Glutamatergic neuron (in vitro differentiated cells): ENCODE results near the gene CSK. TPM values are rescaled to one million over a fixed set of nuclear protein-coding genes. Genes with fewer than 3 reads are reported as not detected.

Experiments used
- DNase-seq: peaks from one replicate; pipeline ENCODE4 v3.0.0; 2022
- H3K27ac Mint-ChIP-seq: one replicate; pipeline ENCODE4 v1.8.0; 2020; ENCODE audit warnings: mild to moderate bottlenecking, mixed read lengths, inconsistent platforms; ENCODE audit not compliant: unreplicated experiment
- H3K27me3 Mint-ChIP-seq: one replicate; pipeline ENCODE4 v1.8.0; 2020; ENCODE audit warnings: mild to moderate bottlenecking, moderate library complexity, mixed read lengths, inconsistent platforms; ENCODE audit not compliant: unreplicated experiment
- H3K36me3 Mint-ChIP-seq: one replicate; pipeline ENCODE4 v1.8.0; 2020; ENCODE audit warnings: mild to moderate bottlenecking, mixed read lengths, inconsistent platforms; ENCODE audit not compliant: unreplicated experiment
- H3K4me1 Mint-ChIP-seq: one replicate; pipeline ENCODE4 v1.8.0; 2020; ENCODE audit warnings: mild to moderate bottlenecking, low read depth, mixed read lengths, inconsistent platforms; ENCODE audit not compliant: unreplicated experiment
- H3K4me3 Mint-ChIP-seq: one replicate; pipeline ENCODE4 v1.8.0; 2020; ENCODE audit warnings: mild to moderate bottlenecking, mixed read lengths, inconsistent platforms; ENCODE audit not compliant: unreplicated experiment
- H3K9me3 Mint-ChIP-seq: one replicate; pipeline ENCODE4 v1.8.0; 2020; ENCODE audit warnings: mild to moderate bottlenecking, moderate library complexity, mixed read lengths, inconsistent platforms; ENCODE audit not compliant: unreplicated experiment
- total RNA-seq: library from RNA; stranded (reverse); fragmentation: NEBNext Ultra II Directional; extraction: Animal tissue kit (Norgen Biotek cat#: 25700); gene quantifications from one replicate; pipeline ENCODE4 v1.2.1, GENCODE V29; 2021; ENCODE audit not compliant: unreplicated experiment
- TF ChIP-seq, protein P1 (sequence below): fragments of 200-600 bp; sonication (generic); IDR thresholded peaks from one replicate; pipeline ENCODE4 v1.5.0; 2021; ENCODE audit not compliant: partially characterized antibody, unreplicated experiment

The CSK gene
- total RNA-seq, 1 donor from 2014 or later: 72.6 TPM

DNA sequence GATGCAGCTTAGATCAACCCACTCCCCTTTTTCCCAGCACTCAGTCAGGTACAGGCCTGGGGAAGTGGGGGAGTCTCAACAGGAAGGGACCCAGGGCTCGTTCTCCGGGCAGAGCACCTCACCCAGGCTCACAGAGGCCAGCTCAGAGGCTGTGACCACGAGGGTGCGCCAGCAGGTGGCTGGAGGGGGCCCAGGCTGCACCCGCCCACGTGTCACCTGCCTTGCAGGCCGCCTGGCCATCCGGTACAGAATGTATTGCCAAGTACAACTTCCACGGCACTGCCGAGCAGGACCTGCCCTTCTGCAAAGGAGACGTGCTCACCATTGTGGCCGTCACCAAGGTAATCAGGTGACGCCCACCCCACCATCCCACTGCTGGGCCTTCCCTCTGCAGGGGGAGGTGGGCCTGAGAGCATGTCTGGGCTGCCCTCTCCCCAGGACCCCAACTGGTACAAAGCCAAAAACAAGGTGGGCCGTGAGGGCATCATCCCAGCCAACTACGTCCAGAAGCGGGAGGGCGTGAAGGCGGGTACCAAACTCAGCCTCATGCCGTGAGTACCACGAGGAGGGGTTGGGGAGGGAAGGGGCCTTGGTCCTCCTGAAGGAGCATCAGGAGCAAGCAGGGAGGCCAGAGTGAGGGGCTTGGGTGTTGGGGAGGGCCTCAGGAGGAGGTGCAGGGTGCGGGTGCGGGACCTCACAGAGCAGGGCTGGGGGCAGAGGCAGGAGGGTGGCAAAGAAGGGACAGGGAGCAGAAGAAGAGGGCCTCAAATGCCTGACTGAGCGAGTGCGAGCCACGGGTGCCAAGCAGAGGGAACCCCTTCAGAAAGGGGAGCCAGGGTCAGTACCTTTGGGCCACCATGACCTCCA lies 16.7 kb downstream of the CSK start:
- TF ChIP-seq, protein P1, sequence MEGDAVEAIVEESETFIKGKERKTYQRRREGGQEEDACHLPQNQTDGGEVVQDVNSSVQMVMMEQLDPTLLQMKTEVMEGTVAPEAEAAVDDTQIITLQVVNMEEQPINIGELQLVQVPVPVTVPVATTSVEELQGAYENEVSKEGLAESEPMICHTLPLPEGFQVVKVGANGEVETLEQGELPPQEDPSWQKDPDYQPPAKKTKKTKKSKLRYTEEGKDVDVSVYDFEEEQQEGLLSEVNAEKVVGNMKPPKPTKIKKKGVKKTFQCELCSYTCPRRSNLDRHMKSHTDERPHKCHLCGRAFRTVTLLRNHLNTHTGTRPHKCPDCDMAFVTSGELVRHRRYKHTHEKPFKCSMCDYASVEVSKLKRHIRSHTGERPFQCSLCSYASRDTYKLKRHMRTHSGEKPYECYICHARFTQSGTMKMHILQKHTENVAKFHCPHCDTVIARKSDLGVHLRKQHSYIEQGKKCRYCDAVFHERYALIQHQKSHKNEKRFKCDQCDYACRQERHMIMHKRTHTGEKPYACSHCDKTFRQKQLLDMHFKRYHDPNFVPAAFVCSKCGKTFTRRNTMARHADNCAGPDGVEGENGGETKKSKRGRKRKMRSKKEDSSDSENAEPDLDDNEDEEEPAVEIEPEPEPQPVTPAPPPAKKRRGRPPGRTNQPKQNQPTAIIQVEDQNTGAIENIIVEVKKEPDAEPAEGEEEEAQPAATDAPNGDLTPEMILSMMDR: no peak
- H3K4me1 Mint-ChIP-seq: no peaks in the 10 kb centered on the region
- no peak for DNase-seq
- peaks cover 4% of the 10 kb centered on the region for H3K27me3 Mint-ChIP-seq
- no peaks in the 10 kb centered on the region for H3K9me3 Mint-ChIP-seq
- no peak overlapping the region for H3K27ac Mint-ChIP-seq
- H3K36me3 Mint-ChIP-seq: no peaks in the 10 kb centered on the region
- no peak overlapping the region for H3K4me3 Mint-ChIP-seq

DNA sequence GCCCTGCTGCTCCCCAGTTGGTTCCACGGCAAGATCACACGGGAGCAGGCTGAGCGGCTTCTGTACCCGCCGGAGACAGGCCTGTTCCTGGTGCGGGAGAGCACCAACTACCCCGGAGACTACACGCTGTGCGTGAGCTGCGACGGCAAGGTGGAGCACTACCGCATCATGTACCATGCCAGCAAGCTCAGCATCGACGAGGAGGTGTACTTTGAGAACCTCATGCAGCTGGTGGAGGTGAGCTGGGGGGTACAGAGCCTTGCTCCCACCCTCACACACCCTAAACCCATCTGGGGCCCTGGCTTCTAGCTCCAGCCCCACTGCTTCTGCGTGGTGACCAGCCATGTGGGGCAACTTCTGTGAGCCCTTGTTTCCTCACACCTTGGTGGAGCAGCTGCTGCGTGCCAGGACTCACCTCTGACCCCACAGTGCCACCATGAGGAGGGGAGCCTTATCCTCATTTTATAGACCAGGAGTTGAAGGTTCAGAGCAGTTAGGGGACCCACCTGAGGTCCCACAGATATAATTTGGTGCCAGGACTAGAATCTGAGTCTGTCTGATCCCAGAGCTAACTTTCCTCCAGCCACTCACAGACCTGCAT lies 17.5 kb downstream of the CSK start:
- DNase-seq: no peak
- no peak overlapping the region for H3K4me3 Mint-ChIP-seq
- no peak overlapping the region for H3K27ac Mint-ChIP-seq
- H3K27me3 Mint-ChIP-seq: peaks cover 4% of the 10 kb centered on the region
- no peaks in the 10 kb centered on the region for H3K4me1 Mint-ChIP-seq
- TF ChIP-seq, protein P1: no peak
- H3K9me3 Mint-ChIP-seq: peaks cover 3% of the 10 kb centered on the region
- peaks cover 6% of the 10 kb centered on the region for H3K36me3 Mint-ChIP-seq

DNA sequence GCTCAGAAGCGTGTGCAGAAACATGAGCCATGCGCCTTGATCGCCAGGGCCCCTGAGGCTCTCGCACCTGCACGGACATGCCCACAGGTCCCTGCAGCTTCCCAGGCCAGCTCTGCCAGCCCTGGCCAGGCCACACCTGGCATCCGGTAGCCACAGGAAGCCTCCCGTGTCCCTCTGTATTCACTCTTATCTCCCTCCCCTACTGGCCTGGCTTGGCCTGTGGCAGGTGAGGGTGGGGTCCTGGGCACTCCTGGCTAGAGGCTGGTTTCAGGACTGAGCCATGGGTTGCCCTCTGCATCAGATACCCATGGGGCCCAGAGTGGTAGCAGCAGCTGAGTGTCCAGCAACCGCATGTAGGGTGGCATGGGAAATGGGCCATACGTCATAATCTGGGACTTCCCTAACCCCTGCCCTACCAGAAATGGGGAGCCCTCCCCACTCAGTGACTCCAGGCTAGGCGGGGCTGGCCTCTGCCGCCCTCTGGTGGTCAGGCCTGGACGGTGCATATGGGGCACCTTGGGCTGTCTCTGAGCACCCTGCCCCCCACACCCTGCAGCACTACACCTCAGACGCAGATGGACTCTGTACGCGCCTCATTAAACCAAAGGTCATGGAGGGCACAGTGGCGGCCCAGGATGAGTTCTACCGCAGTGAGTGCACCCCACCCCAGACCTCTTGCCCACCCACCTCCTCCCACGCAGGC lies 18.1 kb downstream of the CSK start:
- TF ChIP-seq, protein P1: peak; percentile 95
- no peak overlapping the region for H3K4me3 Mint-ChIP-seq
- no peaks in the 10 kb centered on the region for H3K4me1 Mint-ChIP-seq
- peaks cover 4% of the 10 kb centered on the region for H3K9me3 Mint-ChIP-seq
- H3K36me3 Mint-ChIP-seq: peaks cover 6% of the 10 kb centered on the region
- H3K27me3 Mint-ChIP-seq: peaks cover 4% of the 10 kb centered on the region
- DNase-seq: peak; percentile 79
- no peak overlapping the region for H3K27ac Mint-ChIP-seq

DNA sequence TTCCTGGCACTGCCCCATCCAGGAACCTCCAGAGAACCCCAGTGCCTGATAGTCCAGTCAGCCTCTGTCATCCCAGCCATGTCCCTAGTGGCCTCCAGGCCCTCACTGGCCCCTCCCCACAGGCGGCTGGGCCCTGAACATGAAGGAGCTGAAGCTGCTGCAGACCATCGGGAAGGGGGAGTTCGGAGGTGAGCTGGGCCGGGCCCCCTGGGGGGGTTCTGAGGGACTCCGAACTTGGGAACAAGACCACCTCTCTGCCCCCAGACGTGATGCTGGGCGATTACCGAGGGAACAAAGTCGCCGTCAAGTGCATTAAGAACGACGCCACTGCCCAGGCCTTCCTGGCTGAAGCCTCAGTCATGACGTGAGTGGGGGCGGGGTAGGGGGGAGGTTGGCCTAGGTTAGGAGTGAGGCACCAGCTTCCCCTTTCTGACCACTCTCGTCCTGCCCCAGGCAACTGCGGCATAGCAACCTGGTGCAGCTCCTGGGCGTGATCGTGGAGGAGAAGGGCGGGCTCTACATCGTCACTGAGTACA lies 18.7 kb downstream of the CSK start:
- no peak overlapping the region for H3K4me3 Mint-ChIP-seq
- TF ChIP-seq, protein P1: no peak
- H3K27ac Mint-ChIP-seq: no peak overlapping the region
- H3K27me3 Mint-ChIP-seq: peaks cover 5% of the 10 kb centered on the region
- H3K4me1 Mint-ChIP-seq: no peaks in the 10 kb centered on the region
- no peak for DNase-seq
- H3K9me3 Mint-ChIP-seq: peaks cover 4% of the 10 kb centered on the region
- peaks cover 6% of the 10 kb centered on the region for H3K36me3 Mint-ChIP-seq
